ENCODE results near the gene SERINC5.

Gene SERINC5

DNA sequence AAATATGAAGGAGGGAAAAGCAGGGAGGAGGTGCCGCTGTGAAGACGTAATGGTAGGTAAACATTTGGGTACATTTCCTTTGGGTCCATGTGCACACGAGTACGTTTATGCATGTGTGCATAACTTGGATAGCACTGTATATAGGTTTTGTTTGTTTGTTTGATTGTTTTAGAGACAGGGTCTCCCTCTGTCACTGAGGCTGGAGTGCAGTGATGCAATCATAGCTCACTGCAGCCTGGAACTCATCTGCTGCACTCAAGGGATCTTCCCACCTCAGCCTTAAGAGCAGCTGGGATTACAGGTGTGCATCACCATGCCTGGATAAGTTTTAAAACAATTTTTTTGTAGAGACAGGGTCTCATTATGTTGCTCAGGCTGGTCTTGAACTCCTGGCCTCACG is 126.7 kb downstream of the SERINC5 start:
- no peak overlapping the region for H3K27ac ChIP-seq
- TF ChIP-seq ZFX (IDR thresholded peaks at IDR 0.05; ENCODE audit: borderline replicate concordance) = no peak
- TF ChIP-seq, protein P1, sequence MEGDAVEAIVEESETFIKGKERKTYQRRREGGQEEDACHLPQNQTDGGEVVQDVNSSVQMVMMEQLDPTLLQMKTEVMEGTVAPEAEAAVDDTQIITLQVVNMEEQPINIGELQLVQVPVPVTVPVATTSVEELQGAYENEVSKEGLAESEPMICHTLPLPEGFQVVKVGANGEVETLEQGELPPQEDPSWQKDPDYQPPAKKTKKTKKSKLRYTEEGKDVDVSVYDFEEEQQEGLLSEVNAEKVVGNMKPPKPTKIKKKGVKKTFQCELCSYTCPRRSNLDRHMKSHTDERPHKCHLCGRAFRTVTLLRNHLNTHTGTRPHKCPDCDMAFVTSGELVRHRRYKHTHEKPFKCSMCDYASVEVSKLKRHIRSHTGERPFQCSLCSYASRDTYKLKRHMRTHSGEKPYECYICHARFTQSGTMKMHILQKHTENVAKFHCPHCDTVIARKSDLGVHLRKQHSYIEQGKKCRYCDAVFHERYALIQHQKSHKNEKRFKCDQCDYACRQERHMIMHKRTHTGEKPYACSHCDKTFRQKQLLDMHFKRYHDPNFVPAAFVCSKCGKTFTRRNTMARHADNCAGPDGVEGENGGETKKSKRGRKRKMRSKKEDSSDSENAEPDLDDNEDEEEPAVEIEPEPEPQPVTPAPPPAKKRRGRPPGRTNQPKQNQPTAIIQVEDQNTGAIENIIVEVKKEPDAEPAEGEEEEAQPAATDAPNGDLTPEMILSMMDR (IDR thresholded peaks at IDR 0.05) = no peak

DNA sequence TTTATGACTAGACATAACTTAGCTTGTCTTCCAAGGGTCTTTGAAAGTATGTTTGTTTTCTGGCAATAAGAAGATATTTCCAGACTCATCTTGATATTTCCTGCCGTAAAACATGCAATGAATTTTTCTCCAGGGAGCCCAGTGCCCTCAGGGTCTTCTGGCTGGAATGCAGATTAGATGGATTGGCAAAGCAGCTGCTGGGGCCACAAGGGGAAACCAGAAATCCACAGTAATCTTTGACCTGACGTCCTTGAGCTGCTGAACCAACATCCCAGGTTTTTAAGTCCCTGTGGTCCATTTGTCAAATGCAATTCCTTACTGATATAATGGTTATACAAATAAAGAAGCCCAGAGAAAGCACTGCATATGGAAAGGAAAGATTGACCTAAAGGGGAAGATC is 127.7 kb downstream of the SERINC5 start:
- H3K27ac ChIP-seq = no peak overlapping the region

DNA sequence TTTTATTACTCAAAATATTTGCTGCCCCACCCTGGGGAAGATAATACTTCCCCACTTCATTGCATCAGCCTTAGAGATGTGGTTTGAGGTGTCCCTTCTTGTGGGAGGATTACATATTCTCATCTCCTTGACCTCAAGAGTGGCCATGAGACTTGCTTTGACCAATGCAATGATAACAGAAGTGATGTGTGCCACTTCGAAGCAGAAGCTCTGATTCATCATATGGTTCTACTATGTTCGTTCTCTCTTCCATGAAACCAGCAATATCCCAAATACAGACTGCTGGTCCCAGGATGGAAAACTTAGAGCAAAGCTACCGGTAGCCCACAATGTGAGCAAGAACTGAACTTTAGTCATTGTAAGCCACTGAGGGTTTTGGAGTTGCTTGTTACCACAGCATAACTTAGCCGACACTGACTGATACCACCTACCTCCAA is 128.7 kb downstream of the SERINC5 start:
- TF ChIP-seq ZFX (IDR thresholded peaks at IDR 0.05; ENCODE audit: borderline replicate concordance) = no peak
- TF ChIP-seq, protein P1 (IDR thresholded peaks at IDR 0.05) = no peak
- no peak overlapping the region for H3K27ac ChIP-seq

More for the DNA sequence above, 127.7 kb downstream of the SERINC5 start:
- no peak for TF ChIP-seq ZFX (IDR thresholded peaks at IDR 0.05; ENCODE audit: borderline replicate concordance)
- TF ChIP-seq, protein P1 (IDR thresholded peaks at IDR 0.05) = no peak

DNA sequence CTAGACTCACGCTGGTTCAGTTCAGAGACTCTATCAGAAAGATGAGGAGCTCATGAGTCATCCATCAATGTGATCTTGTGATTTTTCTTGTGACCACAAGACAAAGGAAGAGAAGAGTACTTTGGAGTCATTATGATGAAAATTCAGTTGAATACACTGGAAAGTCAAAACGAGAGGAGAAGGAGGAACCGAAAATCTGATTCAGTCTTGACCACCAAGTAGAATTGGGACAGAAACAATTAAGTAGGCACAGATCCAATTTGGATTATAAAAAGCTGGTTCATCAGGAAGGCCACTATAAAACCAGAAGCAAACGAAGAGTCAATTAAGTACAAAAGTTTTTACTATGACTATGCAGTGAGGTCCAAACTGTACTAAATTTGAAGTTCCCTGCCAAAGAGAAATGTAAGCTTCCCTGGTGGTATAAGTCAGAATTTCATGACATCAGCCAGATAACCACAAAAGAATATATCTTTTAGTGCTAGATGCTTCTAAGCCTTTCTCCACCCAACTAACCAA is 129.8 kb downstream of the SERINC5 start:
- no peak overlapping the region for H3K27ac ChIP-seq
- TF ChIP-seq, protein P1 (IDR thresholded peaks at IDR 0.05) = no peak
- no peak for TF ChIP-seq ZFX (IDR thresholded peaks at IDR 0.05; ENCODE audit: borderline replicate concordance)

DNA sequence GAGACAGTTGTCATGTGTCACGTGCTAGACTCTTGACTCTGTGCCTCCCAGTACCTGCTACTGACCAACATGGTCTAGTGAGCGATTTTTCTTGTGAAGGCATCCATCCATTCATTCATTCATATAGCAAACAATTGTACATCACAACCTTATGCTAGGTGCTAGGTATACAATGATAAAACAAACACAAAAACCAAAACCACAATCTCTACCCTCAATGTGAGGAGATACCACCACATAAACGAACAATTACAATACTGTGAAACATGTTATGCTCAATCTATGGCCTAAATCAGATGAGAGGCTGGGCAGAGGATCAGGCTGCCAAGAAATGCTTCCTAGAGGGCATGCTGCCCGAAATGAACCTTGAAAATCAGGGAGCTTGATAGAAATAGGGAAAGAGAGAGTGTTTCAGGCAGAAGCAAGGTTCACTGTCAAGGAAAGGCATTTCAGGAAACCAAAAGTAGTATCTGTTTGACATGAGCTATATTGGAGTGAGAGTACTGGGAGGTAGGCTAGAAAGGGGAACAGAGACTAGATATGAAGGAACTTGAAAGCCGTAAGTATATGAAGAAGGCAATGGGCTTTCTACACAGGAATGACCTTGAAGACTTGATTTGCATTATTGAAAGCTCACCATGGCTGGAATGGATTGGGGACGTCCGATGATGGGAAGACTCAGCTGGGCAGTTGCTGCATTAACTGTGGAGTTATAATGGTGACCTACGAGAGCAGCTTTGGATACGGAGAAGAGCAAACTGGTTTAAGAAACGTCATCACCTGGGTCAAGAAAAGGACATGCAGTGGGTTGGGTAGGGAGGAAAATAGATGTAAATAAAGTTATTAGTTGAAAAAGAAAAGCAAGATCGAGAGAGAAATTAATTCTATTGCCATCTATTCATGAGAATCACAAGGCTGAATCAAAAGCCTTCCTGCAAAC is 130.6 kb downstream of the SERINC5 start:
- H3K27ac ChIP-seq = no peak overlapping the region
- TF ChIP-seq, protein P1 (IDR thresholded peaks at IDR 0.05) = no peak
- TF ChIP-seq ZFX (IDR thresholded peaks at IDR 0.05; ENCODE audit: borderline replicate concordance) = no peak

DNA sequence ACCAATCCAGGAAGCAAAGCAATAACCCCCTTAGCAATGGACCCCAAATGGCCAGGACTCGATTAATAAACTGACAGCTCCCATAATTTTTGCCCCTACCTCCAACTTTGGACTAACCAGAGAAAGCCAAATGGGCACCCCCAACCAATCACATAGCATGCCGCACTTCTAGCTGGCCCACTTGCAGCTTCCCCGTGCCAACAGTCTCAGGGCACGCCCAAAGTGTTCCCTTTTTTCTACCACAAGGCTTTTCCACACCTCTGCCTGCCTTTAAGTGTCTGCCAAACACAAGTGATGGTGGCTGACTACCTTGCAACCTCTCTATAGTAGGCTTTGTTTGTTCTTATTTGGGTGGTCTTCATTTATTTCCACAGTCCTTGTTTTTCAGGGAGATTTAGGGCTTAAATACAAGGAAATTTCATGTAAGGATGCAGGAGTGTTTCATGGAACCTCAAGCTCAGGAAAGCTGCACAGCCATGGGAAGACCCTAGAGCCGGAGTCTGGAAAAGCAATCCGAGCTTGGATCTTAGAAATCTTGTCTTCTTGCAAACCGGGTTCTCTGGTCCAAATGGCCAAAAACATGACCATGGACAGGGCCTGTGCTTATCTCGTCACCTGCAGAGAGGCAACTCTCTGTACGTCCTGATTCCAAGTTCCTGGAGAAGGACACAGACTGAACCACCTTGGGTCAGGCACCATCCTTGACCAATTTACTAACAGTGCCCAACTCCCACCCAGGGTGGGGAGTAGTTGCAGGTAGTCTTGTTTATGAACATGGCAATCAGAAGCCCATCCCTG is 131.5 kb downstream of the SERINC5 start:
- TF ChIP-seq, protein P1 (IDR thresholded peaks at IDR 0.05) = no peak
- no peak for TF ChIP-seq ZFX (IDR thresholded peaks at IDR 0.05; ENCODE audit: borderline replicate concordance)
- no peak overlapping the region for H3K27ac ChIP-seq
